Measurements from ENCODE around the gene TECPR1.

GRCh38 chr7:98166668-98166970, 85.4 kb downstream of the TECPR1 start:
- TF ChIP-seq EZH2phosphoT487 (conservative IDR thresholded peaks at IDR 0.05; ENCODE audit: low read length) = no peak
- TF ChIP-seq CTCF (IDR thresholded peaks at IDR 0.05; ENCODE audit: insufficient read depth, low read length, poor library complexity, severe bottlenecking) = no peak

Data from SU-DHL-6 (cell line).